ENCODE results near the gene CCNDBP1.

The CCNDBP1 gene

DNA sequence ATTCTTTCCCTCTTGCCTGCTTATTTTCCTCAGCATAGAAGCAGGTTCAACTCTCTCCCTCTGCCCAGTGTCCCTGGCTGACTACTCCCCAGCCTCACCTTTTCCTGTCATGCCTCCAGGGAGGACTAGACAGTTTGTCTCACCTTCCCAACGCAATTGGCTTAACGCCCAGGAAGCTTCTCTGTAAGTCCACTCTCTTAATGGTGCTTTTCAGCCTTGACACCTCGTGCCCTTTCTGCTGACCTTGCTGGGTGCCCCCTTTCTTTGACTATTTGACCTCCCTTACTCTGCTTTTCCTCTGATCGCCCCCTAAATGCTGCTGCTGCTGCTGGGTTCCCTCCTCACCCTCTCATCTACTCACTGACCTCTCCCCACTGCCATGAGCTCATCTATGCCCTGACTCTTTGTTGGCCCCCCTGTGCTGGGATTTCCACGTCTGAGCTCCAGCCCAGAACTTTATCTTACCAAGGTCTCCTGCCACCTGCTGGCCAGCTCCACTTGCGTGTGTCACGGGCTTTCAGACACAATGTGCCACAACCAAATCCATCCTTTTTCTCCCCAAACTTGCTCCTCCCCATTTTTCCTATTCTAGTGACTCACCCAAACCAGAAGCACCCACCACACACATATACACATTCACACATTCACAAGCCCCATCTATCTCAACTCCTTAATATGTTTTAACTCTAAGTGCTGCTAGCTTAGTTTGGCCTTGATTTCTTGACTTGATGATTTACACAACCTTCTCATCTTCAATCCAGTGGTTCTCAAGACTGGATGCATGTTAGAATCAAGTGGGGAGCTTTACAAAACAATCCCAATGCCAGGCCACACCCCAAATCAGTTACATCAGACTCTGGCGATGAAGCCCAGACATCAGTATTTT, 19.1 kb downstream of the CCNDBP1 start:
- DNase-seq (ENCODE audit: low read depth in 1 of 2, low spot score in 1 of 2) = peak; percentile 52 to 62
- TF ChIP-seq JUND (IDR thresholded peaks at IDR 0.05; ENCODE audit: low read depth) = no peak
- in situ Hi-C loops (cut with HindIII; ENCODE audit: low pct_unique_long_range_greater_than_20kb, low sequenced_read_pairs) = no loop called here

DNA sequence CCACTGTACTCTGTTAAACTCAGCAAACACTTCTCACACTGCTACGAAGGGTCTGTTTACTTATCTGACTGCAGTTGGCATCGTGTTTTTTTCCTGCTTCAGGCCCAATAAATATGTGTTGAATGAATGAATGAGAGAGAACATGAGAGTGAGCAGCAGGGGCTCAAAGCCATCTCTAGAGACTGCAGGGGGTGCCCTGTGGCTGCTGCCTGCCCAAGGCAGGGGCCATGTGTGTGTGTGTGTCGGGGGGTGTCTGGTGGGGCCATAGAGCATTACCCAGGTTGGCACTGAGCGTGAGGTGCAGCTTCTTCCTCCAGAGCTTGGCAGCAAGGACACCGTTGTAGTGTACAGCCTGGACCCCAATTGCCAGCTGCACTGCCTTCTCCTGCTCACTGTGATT, 20.9 kb downstream of the CCNDBP1 start:
- TF ChIP-seq JUND (IDR thresholded peaks at IDR 0.05; ENCODE audit: low read depth) = no peak
- no peak for DNase-seq (ENCODE audit: low read depth in 1 of 2, low spot score in 1 of 2)
- in situ Hi-C loops (cut with HindIII; ENCODE audit: low pct_unique_long_range_greater_than_20kb, low sequenced_read_pairs) = no loop called here

DNA sequence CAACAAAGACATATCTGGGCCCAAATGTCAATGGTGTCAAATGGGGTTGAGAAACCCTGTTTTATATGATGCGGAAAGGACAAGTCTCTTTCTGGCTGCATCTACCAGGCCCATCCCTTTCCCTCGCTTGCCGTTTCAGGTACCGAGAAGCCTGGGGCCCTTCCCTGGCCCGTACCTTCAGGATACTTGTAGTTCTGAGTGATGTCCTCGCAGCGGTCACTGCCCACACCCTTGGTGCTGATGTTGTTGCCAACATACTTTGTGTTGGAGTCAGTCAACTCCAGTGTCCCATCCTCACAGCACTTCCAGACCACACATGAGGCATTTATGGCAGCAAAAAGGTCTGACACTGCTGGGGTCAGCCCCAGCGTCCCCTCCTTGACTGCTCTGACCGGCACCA, 21.8 kb downstream of the CCNDBP1 start:
- in situ Hi-C loops (cut with HindIII; ENCODE audit: low pct_unique_long_range_greater_than_20kb, low sequenced_read_pairs) = no loop called here
- DNase-seq (ENCODE audit: low read depth in 1 of 2, low spot score in 1 of 2) = no peak
- no peak for TF ChIP-seq JUND (IDR thresholded peaks at IDR 0.05; ENCODE audit: low read depth)

DNA sequence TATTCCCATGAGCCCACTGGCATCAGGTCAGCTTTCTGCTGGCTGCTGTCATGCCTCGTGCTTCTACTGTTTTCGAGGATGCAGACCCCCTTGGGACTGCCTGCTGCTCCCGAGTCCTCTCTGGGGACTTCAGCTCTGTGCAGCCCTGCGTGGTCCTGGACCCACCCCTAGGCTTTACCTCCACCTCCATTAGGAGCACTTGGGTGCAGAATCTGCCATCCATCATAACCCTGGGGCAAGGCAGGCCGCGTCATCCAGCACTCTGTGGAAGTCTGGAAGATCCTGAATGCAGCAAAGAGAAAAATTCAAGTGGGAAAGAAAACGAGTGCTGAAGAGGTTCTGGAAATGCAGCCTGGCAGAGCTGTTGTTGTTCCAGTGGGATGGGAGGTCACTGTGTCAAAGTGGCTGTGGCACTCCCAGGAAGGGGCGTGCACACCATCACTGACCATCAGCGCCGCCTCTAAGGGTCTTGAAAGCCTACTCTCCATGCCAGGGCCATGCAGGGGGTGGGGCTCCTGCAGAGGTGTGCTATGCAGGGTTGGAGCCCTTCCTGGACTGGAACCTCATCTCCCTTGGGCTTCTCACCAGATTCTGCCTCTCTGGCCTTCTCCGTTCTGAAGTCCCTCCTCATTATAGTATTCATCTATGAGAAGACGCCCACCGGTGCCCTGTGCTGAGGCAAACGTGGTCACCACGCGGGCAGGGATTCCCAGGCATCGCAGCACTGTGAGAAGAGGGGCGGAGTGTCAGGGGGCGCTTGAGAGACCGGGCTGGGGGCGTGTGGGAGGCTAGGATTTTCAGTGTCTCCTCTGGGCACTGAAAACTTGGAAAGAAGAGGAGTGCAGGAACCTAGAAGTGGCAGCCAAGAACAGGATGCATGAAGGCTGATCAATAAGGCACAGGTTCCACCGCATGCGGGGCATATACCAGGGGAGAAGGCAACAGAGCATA, 23.1 kb downstream of the CCNDBP1 start:
- in situ Hi-C loops (cut with HindIII; ENCODE audit: low pct_unique_long_range_greater_than_20kb, low sequenced_read_pairs) = no loop called here
- TF ChIP-seq JUND (IDR thresholded peaks at IDR 0.05; ENCODE audit: low read depth) = no peak
- no peak for DNase-seq (ENCODE audit: low read depth in 1 of 2, low spot score in 1 of 2)

DNA sequence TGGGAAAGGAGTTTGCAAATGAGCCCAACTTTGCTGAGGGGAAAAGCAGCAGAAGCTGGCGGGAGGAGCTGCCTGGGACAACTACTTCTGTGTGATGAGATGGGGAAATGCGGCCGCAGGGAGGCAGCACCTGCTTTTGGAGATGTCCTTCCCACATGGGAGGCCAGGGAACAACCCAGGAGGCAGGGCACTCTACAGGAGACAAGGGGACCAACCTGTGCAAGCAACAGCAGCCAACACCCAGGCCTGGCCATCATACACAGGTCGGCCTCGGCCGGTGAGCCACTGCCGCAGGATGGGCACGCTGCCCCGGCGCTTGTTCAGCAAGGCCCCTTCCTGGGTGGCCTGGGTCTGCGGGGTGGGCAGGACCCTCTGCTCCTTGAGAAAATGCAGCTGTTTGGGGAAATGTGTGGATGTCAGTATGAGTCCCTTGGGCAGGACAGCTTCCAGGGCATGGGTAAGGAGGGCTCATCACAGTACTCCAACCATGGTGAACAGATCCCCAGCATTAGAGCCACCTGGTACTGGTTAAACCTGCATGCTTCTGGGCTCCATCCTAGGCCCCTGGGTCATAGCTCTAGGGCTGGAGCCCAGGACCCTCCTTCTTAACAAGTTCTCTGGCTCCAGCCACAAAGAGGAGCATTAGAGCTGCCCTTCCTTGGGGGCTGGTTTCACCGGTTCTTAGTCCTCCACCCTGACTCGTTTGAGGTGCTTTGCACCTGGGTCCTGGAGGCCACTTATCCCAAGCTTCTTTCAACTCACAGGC, 24.0 kb downstream of the CCNDBP1 start:
- in situ Hi-C loops (cut with HindIII; ENCODE audit: low pct_unique_long_range_greater_than_20kb, low sequenced_read_pairs) = no loop called here
- peak; percentile 36 to 56 for DNase-seq (ENCODE audit: low read depth in 1 of 2, low spot score in 1 of 2)
- no peak for TF ChIP-seq JUND (IDR thresholded peaks at IDR 0.05; ENCODE audit: low read depth)

DNA sequence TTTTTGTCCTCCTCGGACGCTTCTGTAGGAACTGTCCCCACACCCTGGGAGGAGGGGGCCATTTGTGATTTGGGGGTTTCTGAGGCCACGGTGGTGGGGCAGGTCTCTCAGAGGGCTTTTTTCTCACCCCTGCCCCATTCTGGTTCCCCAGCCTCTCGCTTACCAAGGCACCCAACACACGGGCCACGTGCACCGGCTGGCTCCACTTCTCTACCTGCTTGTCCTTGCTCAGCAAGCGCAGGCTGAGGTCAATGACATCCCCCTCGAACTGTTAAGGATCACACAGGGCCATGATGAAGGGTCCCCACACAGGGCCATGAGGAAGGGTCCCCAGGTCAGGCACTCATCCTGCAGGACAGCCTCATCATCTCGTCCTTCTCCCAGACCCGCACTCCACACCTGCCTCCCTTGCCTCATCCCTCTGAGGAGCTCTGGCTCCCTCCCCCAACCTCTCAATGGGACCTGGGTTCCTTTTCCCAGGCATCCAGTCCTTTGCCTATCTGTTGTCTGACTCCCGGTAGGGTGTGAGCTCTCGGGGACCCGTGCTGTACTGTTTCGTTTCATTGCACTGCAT, 25.1 kb downstream of the CCNDBP1 start:
- in situ Hi-C loops (cut with HindIII; ENCODE audit: low pct_unique_long_range_greater_than_20kb, low sequenced_read_pairs) = no loop called here
- DNase-seq (ENCODE audit: low read depth in 1 of 2, low spot score in 1 of 2) = no peak
- no peak for TF ChIP-seq JUND (IDR thresholded peaks at IDR 0.05; ENCODE audit: low read depth)

DNA sequence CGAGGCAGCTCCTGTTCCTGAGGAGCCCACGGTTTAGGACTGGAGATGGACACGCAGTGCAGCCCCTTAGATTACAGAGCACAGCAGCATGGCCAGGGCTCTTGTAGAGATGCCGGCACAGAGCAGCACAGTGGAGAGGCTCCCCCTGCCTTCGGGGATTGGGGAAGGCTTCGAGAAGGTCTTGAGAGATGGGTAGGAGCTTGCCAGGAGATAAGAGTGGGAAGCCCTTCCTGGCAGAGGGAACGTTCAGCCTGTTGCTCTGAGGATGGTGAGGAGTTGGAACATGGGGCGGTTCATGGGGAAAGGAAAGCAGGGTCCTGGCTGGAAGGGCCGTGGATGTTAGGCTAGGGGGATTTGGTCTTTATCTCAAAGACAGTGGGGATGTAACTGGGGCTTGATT, 25.6 kb downstream of the CCNDBP1 start:
- no peak for TF ChIP-seq JUND (IDR thresholded peaks at IDR 0.05; ENCODE audit: low read depth)
- no peak for DNase-seq (ENCODE audit: low read depth in 1 of 2, low spot score in 1 of 2)
- in situ Hi-C loops (cut with HindIII; ENCODE audit: low pct_unique_long_range_greater_than_20kb, low sequenced_read_pairs) = no loop called here

DNA sequence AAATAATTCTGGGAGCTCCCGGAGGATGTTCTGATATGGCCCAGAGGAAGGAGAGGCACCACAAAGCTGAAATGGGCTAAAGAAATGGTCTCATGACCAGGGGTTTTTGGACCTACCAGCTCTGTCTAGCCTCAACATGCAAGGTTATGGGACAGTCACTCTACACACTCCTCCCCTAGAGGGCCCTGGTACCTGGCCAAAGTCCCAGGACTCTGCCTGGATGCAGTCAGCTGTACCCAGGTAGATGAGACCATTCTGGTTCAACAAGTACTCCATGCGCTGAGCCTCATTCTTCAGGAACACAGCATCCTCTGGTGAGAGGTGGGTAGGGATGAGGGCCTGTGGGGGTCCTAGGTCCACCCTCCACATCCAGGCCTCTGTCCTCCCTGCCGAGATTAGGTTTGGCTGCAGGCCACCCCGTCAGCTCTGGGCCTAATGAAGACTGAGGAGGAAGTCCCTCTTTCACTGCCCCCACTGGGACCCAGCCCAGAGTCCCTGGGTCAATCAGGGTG, 26.1 kb downstream of the CCNDBP1 start:
- peak in 1 of 2 experiments; percentile 32 for DNase-seq (ENCODE audit: low read depth in 1 of 2, low spot score in 1 of 2)
- in situ Hi-C loops (cut with HindIII; ENCODE audit: low pct_unique_long_range_greater_than_20kb, low sequenced_read_pairs) = no loop called here
- no peak for TF ChIP-seq JUND (IDR thresholded peaks at IDR 0.05; ENCODE audit: low read depth)

DNA sequence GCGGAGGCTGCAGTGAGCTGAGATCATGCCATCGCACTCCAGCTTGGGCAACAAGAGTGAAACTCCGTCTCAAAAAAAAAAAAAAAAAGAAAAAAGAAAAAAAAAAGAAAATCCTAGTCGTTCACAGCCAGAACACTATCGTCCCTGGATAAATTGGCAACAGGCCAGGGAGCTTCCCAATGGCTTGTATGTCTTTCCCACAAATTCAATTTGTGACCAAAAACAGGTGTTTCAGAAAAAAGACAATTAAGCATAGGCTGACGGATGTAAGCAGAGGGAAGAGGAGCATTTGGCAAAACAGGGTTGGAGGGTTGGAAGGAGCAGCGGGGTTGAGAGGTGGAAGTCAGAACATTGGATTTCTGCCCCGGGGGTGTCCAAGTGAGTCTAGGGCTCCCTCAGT, 27.1 kb downstream of the CCNDBP1 start:
- TF ChIP-seq JUND (IDR thresholded peaks at IDR 0.05; ENCODE audit: low read depth) = no peak
- no peak for DNase-seq (ENCODE audit: low read depth in 1 of 2, low spot score in 1 of 2)
- in situ Hi-C loops (cut with HindIII; ENCODE audit: low pct_unique_long_range_greater_than_20kb, low sequenced_read_pairs) = no loop called here

DNA sequence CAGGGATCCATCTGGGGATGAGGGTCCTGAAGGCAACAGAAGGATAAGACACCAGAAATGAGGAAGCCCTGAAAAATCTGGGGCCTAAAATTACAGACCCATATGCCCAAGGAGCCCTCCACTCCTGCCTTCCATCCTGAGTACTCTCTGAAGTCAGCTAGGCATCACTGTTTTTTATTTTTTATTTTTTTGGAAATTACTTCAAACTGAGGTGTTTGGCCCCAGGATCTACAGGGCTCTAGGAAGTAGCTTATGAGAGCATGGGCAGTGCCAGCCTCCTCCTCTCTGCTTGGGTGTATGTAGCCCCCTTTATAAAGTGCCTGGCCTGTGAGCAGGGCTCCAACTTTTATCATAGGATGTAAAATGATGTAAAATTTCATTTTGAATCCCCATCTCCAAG, 27.7 kb downstream of the CCNDBP1 start:
- no peak for TF ChIP-seq JUND (IDR thresholded peaks at IDR 0.05; ENCODE audit: low read depth)
- in situ Hi-C loops (cut with HindIII; ENCODE audit: low pct_unique_long_range_greater_than_20kb, low sequenced_read_pairs) = no loop called here
- no peak for DNase-seq (ENCODE audit: low read depth in 1 of 2, low spot score in 1 of 2)

DNA sequence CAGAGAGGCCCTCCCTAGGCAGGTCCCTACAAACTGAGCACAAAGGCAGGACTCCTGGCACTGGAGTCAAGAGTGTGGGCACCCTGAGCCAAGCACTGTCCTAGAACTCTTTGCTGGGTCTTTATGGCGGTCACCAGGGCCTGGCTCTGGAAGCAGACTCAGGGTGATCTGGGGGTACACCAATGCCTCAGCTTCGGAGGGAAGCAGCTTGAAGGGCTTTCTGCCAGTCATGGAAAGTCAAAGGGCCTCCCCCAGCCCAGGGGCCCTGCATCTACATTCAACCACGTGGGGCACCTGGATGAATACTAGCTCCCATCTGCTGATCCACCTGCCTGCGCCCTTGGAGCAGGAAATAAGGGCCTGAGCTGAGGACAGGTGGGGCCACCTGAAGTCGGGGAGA, 28.3 kb downstream of the CCNDBP1 start:
- no peak for DNase-seq (ENCODE audit: low read depth in 1 of 2, low spot score in 1 of 2)
- in situ Hi-C loops (cut with HindIII; ENCODE audit: low pct_unique_long_range_greater_than_20kb, low sequenced_read_pairs) = no loop called here
- TF ChIP-seq JUND (IDR thresholded peaks at IDR 0.05; ENCODE audit: low read depth) = no peak

DNA sequence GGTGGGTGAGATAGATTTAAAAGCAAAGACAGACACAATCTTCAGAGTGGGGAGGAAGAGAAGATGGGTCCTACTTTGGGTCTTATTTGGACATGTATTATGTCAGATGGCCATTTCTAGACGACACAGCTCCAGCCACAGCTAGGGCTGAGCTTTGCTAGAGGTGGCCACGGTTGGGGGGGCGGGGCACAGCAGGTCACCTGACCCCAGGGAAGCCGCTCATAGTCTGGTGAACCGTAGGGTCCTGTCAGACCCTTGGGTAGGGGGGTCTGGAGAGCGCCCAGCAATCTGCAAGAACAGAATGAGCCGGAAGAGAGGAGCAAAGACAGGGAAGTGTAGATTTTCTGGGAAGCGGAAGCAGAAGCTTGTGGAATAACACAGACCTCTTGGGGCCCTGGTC, 29.0 kb downstream of the CCNDBP1 start:
- in situ Hi-C loops (cut with HindIII; ENCODE audit: low pct_unique_long_range_greater_than_20kb, low sequenced_read_pairs) = no loop called here
- DNase-seq (ENCODE audit: low read depth in 1 of 2, low spot score in 1 of 2) = no peak
- no peak for TF ChIP-seq JUND (IDR thresholded peaks at IDR 0.05; ENCODE audit: low read depth)
